HG02610 (cell line): ENCODE measurements around the gene MOK.

Source experiments
- ATAC-seq: cut with Tn5 transposase; IDR thresholded peaks from one replicate; pipeline ENCODE4 v1.9.1; 2021; ENCODE audit warnings: mild to moderate bottlenecking, moderate library complexity; ENCODE audit not compliant: unreplicated experiment

Gene MOK

DNA sequence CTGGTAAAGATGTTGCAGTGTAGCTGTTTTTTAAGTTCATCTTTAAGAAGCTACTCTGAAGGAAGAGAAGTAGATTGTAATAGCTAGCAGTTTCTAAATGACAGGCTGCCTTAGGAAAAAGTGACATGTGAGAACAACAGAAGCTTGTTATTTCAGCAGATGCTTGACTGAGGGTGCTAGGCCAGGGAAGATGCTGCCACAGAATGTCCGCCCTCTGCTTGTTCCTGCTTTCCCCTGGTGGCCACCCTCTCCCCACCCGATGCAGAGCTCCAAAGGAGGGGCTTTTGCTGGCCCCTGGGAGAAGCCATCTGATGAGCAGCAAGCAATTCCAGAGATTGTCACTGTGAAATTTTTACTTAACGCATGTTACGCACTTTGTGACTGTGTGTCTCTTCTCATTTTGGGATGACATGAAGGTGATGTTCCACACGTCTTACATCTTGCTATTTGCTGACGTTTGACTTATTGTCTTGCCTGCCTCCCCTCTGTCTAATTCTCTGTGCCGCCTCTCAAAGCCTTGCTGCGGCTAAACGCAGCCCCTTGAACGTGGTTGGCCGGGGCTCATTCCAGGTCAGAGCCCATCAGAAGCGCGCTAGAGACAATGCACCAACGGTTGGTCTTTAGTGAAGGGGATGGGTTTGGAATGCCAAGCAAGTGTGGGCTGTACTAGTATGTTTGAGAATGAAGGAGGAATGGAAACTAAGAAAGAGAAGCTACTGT, 120.5 kb downstream of the MOK start:
- no peak for ATAC-seq

DNA sequence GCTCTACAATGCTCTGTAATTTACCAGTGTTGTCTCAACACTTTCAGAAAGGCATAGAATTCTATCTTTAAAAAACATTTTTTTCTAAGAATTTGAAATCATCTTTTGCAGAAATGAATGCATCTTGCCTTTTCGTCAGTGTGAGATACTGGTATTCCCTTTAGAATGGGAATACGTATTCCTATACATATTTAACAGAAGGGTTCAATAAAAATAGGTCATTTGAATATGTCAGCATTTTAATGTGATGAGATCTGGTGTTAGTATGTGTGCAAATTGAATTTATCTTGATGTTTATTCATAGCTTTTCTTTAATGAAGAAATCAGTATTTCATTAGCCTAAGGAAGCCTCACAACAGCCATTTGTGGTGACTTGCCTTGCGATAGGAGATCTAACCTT, 121.1 kb downstream of the MOK start:
- no peak for ATAC-seq

DNA sequence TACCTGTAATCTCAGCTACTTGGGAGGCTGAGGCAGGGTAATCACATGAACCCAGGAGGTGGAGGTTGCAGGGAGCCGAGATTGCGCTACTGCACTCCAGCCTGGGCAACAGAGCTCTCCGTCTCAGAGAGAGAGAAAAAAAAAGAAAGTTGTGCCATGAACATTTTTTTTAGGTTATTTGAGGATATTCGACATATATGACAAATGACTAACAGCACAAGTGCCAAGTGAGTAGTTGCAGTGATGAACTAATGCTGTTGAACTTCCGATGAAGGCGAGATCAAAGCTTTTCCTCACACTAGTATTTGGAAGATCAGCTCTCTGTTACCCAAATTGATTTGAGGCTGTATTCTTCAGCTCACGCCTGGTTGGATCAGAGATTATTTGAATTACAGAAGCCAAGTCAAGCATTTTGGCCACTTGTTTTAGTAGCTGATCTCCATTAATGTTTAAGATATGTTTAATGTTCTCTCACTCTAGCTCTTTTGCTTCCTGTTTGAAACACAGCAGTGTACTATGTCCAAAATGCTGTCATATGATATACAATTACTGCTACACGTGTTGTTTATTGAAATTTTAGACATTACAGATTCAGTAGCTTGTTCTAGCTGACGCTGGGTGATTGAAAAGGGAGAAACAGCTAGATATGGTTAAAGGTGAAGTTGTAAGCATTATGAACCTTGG, 121.9 kb downstream of the MOK start:
- ATAC-seq, result no peak

GRCh38 chr14:102182190-102182589, 122.8 kb downstream of the MOK start:
- no peak for ATAC-seq

GRCh38 chr14:102181187-102181586, 123.8 kb downstream of the MOK start:
- ATAC-seq, result no peak

DNA sequence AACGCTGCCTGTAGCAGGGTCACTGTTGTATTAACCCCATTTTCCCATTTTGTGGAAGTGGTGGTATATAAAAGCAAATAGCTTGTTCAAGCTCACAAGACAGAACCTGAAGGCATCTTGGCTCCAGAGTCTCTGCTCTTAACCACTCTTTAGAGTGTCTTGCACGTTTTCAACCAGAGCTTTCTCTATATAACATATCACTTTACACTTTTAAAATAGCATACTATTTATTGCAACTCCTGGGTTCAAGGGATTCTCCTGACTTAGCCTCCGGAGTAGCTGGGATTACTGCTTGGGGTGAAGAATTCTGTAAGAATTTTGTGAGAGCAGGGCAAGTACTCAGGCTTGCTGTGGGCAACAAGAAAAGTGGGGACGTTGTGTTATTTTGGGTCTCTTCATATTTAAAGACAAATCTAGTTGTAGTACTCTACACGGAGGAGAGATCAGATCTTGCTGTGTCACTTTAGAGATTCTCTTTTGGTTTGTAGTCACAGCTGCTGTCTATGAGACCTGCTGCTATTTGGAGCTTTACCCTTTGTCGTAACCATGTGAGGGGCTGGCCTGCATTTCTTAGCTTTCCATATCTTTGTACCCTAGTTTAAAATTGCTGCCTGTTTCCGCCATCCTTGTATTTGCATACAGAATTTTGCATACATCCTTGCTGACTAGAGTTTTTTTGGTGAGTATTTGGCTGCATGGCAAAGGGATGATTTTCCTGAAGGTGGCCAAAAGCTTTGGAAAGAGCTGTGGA, 124.5 kb downstream of the MOK start:
- ATAC-seq, result no peak
